Neuronal stem cell (in vitro differentiated cells): ENCODE results near the gene GIT1.
A peak's percentile ranks its signal among the peaks of the same experiment; 100 is the strongest.

Experiments
- DNase-seq: peaks from one replicate; pipeline ENCODE4 v3.0.0-alpha.2; 2013; ENCODE audit warnings: low spot score
- H2AFZ ChIP-seq: one replicate; pipeline ENCODE4 v1.6.1; 2013; ENCODE audit warnings: mild to moderate bottlenecking, low read length, inconsistent platforms
- H2AK5ac ChIP-seq: 2 replicates; pipeline ENCODE4 v1.6.1; 2013; ENCODE audit warnings: low read depth, mild to moderate bottlenecking, inconsistent platforms, low read length, moderate library complexity, mixed read lengths
- H2BK120ac ChIP-seq: 2 replicates; pipeline ENCODE4 v1.6.1; 2013; ENCODE audit warnings: low read depth, mild to moderate bottlenecking, inconsistent platforms, low read length, moderate library complexity, mixed read lengths
- H2BK12ac ChIP-seq: one replicate; pipeline ENCODE4 v1.6.1; 2013; ENCODE audit warnings: low read length, inconsistent platforms
- H2BK15ac ChIP-seq: 2 replicates; pipeline ENCODE4 v1.6.1; 2013; ENCODE audit warnings: mild to moderate bottlenecking, low read length, inconsistent platforms, mixed read lengths
- H2BK5ac ChIP-seq: one replicate; pipeline ENCODE4 v1.6.1; 2013; ENCODE audit warnings: inconsistent platforms, mild to moderate bottlenecking, low read length, moderate library complexity
- H3K14ac ChIP-seq: one replicate; pipeline ENCODE4 v1.6.1; 2013; ENCODE audit warnings: low read length, inconsistent platforms
- H3K18ac ChIP-seq: 2 replicates; pipeline ENCODE4 v1.6.1; 2013; ENCODE audit warnings: low read length, inconsistent platforms
- H3K23ac ChIP-seq: 2 replicates; pipeline ENCODE4 v1.6.1; 2013; ENCODE audit warnings: low read depth, mild to moderate bottlenecking, mixed read lengths, low read length, inconsistent platforms; ENCODE audit not compliant: poor library complexity
- H3K27ac ChIP-seq: replicated peaks from 3 replicates; pipeline ENCODE4 v1.5.1; 2013; ENCODE audit warnings: low read length, inconsistent platforms
- H3K27me3 ChIP-seq, 3 experiments: 2 replicates each; pipeline ENCODE4 v1.6.1; 2013; ENCODE audit warnings: low read length in 3 of 3, mild to moderate bottlenecking in 2 of 3, inconsistent platforms in 1 of 3, low read depth in 1 of 3, mixed read lengths in 1 of 3, moderate library complexity in 1 of 3; ENCODE audit not compliant: control insufficient read depth in 3 of 3, insufficient read depth in 3 of 3
- H3K36me3 ChIP-seq, 2 donors: replicated peaks in 1 of 2; 2 replicates each; pipeline ENCODE4 v1.6.1; 2013; ENCODE audit warnings: low read length in 2 of 2; ENCODE audit not compliant: control insufficient read depth in 2 of 2, insufficient read depth in 2 of 2
- H3K4ac ChIP-seq: 2 replicates; pipeline ENCODE4 v1.6.1; 2013; ENCODE audit warnings: inconsistent platforms, mild to moderate bottlenecking, low read length, moderate library complexity
- H3K4me1 ChIP-seq, 2 donors: 1 replicate in 1 of 2; 2 replicates in 1 of 2; pipeline ENCODE4 v1.6.1; 2013; ENCODE audit warnings: low read length in 2 of 2, low read depth in 1 of 2; ENCODE audit not compliant: control insufficient read depth in 2 of 2, insufficient read depth in 1 of 2
- H3K4me2 ChIP-seq: one replicate; pipeline ENCODE4 v1.6.1; 2013; ENCODE audit warnings: mild to moderate bottlenecking, low read length, inconsistent platforms; ENCODE audit not compliant: insufficient read depth, poor library complexity, severe bottlenecking
- H3K4me3 ChIP-seq, 2 donors: 2 replicates each; pipeline ENCODE4 v1.5.1; 2013; ENCODE audit warnings: low read length in 2 of 2, mild to moderate bottlenecking in 2 of 2, inconsistent platforms in 1 of 2, moderate library complexity in 1 of 2
- H3K79me1 ChIP-seq: one replicate; pipeline ENCODE4 v1.6.1; 2013; ENCODE audit warnings: low read depth, mild to moderate bottlenecking, inconsistent platforms, low read length, moderate library complexity
- H3K9ac ChIP-seq: one replicate; pipeline ENCODE4 v1.6.1; 2013; ENCODE audit warnings: mild to moderate bottlenecking, low read depth, low read length, inconsistent platforms; ENCODE audit not compliant: poor library complexity
- H3K9me3 ChIP-seq, 2 donors: replicated peaks in 1 of 2; 2 replicates each; pipeline versions ENCODE3 to v1.6.1; 2013; ENCODE audit warnings: low read length in 2 of 2, mild to moderate bottlenecking in 2 of 2, inconsistent platforms in 1 of 2, low read depth in 1 of 2, mixed read lengths in 1 of 2, moderate library complexity in 1 of 2; ENCODE audit not compliant: control insufficient read depth in 2 of 2, insufficient read depth in 1 of 2
- H4K8ac ChIP-seq: one replicate; pipeline ENCODE4 v1.6.1; 2013; ENCODE audit warnings: low read depth, mild to moderate bottlenecking, inconsistent platforms, low read length, moderate library complexity
- H4K91ac ChIP-seq: one replicate; pipeline ENCODE4 v1.6.1; 2013; ENCODE audit warnings: low read length, low read depth, mild to moderate bottlenecking, inconsistent platforms; ENCODE audit not compliant: poor library complexity
- WGBS, 2 donors: extraction: QIAGEN DNeasy Blood & Tissue Kit; methylation state at CpG; one replicate each; pipeline ENCODE4 v1.1.7; 2013; ENCODE audit warnings: missing lambda C conversion rate in 2 of 2, mixed read lengths in 1 of 2; ENCODE audit not compliant: insufficient read length in 2 of 2, insufficient replicate concordance in 1 of 2; ENCODE audit errors: extremely low coverage in 2 of 2; 5-methylcytosine and 5-hydroxymethylcytosine counted together

GIT1 gene

DNA sequence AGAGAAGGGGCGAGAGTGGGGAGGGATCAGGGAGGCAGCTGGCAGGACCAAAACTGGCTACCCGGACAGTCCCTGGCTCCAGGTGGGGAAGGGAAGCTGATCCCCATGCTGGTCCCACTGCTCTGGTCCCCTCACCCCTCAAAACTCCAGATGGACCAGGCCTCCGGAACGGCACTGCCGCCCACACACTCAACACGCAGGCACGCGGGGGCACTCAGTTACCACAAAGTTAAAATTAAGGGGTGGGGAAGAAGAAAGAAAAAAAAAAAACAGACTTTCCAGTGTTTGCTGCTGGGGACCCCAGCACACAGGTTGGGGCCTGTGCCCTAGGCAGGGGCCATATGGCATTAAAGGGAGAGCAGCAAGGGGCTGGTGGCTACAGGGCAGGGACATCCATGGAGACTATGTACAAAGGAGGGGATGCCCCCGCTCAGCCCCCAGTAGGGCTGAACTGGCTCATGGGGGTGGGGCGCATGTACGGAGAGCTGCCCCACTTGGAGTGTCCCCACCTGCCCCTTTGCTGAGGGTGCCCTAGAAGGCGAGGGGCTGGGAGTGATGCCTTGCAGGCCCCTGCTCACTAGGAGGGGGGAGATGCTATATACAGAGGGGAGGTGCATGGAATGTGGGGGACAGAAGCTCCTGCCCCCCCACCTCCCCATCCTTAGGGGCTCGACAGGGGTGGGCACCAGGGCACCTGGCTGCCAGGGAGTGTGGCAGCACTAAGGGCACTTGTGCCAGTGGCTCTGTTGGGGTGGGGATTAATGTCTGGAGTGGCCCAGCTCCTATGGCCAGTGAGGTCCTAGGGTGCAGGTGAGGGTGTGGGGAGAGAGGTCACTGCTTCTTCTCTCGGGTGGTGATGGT, 15.3 kb downstream of the GIT1 start:
- Histone ChIP-seq H2AK5ac (no peak overlapping the region), H3K9ac (no peak overlapping the region), H3K79me1 (peaks cover 10% of the 10 kb centered on the region), H3K27ac (no peak overlapping the region), H3K23ac (peak overlapping the region; percentile 43), H3K4me3 (no peak overlapping the region), H3K14ac (no peak overlapping the region), H3K4me2 (no peak overlapping the region), H3K9me3 (no peaks in the 10 kb centered on the region), H4K91ac (no peak overlapping the region), H4K8ac (no peak overlapping the region), H2BK5ac (no peak overlapping the region), H3K36me3 (peaks cover 58 to 86% of the 10 kb centered on the region in 2 donors), H3K27me3 (no peaks in the 10 kb centered on the region), H2BK12ac (no peak overlapping the region), H2AFZ (no peak overlapping the region), H3K4me1 (peaks cover 3 to 12% of the 10 kb centered on the region in 2 donors), H3K18ac (no peak overlapping the region), H2BK15ac (no peak overlapping the region), H2BK120ac (no peak overlapping the region), H3K4ac (no peak overlapping the region)
- no CpG with 5 or more reads among the region's 14 CpGs for WGBS, 2 donors
- no peak for DNase-seq

DNA sequence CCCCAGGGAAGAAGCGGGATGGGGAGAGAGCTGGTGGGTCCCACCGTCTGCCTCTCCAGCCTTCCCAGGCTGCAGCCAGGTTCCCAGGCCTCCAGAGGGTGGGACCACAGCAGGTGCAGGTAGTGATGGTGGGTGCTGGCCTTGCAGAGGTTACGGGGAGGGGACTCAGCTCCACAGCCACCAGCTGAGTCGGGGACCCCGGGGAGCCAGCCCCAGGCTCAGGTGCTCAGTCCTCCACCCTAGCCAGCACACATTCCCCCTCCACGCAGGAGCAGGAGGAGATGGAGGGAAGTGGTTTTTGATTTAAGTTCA, 15.9 kb downstream of the GIT1 start:
- no peaks in the 10 kb centered on the region for H3K27me3 ChIP-seq
- no peak overlapping the region for H2AFZ ChIP-seq
- no peak overlapping the region for H3K4me3 ChIP-seq
- WGBS, 2 donors: no CpG with 5 or more reads among the region's 6 CpGs
- no peak overlapping the region for H4K91ac ChIP-seq
- peak overlapping the region; percentile 56 for H3K4ac ChIP-seq
- H4K8ac ChIP-seq: no peak overlapping the region
- H2AK5ac ChIP-seq: no peak overlapping the region
- no peak overlapping the region for H3K4me2 ChIP-seq
- H2BK12ac ChIP-seq: no peak overlapping the region
- no peak overlapping the region for H3K27ac ChIP-seq
- H3K79me1 ChIP-seq: peaks cover 10% of the 10 kb centered on the region
- H3K4me1 ChIP-seq: peaks cover 4 to 13% of the 10 kb centered on the region in 2 donors
- no peak overlapping the region for H3K18ac ChIP-seq
- no peak for DNase-seq
- no peak overlapping the region for H3K9ac ChIP-seq
- no peak overlapping the region for H3K23ac ChIP-seq
- H3K9me3 ChIP-seq: no peaks in the 10 kb centered on the region
- H3K14ac ChIP-seq: no peak overlapping the region
- no peak overlapping the region for H2BK120ac ChIP-seq
- no peak overlapping the region for H2BK15ac ChIP-seq
- H2BK5ac ChIP-seq: no peak overlapping the region
- peaks cover 54 to 80% of the 10 kb centered on the region in 2 donors for H3K36me3 ChIP-seq

DNA sequence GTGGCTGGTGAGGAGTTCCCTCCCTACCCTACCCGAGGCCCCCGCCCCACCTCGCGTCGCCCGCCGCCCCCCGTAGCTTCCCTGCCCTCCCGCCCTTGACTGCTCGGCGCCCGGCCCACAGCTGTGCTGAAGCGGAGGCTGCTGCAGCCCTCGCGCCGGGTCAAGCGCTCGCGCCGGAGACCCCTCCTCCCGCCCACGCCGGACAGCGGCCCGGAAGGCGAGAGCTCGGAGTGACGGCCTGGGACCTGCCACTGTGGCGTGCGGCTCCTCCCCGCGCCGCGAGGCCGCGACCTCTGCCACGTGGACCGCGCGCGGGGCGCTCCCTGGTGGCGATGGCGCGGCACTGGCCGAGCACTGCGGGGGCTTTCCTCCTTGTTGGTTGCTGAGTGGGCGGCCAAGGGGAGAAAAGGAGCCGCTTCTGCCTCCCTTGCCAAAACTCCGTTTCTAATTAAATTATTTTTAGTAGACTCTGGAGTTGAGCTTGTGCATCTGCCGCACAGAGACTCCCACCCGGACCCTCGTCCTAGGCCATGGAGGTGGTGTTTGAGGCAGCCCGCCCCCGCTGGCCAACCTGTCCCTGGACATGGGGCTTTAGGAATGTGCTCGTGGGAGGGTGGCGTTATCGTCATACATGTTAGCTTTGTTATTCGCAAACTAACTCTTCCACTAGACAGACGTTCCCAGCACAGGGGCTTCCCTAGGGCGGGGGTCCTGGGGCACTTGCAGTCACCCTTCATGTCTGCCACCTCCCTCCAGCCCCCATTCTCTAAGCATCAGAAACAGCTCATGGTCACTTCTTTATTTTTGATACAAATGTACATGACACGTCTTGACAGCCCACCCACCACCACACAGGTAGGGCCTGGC, 16.5 kb downstream of the GIT1 start:
- Histone ChIP-seq H2AK5ac (peak overlapping the region; percentile 100), H3K27me3 (no peaks in the 10 kb centered on the region), H4K8ac (no peak overlapping the region), H3K36me3 (peaks cover 48 to 74% of the 10 kb centered on the region in 2 donors), H3K79me1 (peaks cover 10% of the 10 kb centered on the region), H3K23ac (peak overlapping the region; percentile 73), H4K91ac (no peak overlapping the region), H2BK15ac (no peak overlapping the region), H3K18ac (peak overlapping the region; percentile 76), H3K4ac (peak overlapping the region; percentile 56), H3K9ac (no peak overlapping the region), H2BK120ac (no peak overlapping the region), H3K14ac (peak overlapping the region; percentile 56), H2BK12ac (no peak overlapping the region), H2BK5ac (no peak overlapping the region), H3K4me1 (peaks cover 4 to 13% of the 10 kb centered on the region in 2 donors), H3K4me3 (no peak overlapping the region), H3K9me3 (no peaks in the 10 kb centered on the region), H2AFZ (no peak overlapping the region), H3K27ac (no peak overlapping the region), H3K4me2 (peak overlapping the region; percentile 49)
- peak; percentile 54 for DNase-seq
- WGBS, 2 donors: no CpG with 5 or more reads among the region's 62 CpGs
